ENCODE results near the gene TACC2.
A peak's percentile ranks its signal among the peaks of the same experiment; 100 is the strongest.

Gene TACC2

DNA sequence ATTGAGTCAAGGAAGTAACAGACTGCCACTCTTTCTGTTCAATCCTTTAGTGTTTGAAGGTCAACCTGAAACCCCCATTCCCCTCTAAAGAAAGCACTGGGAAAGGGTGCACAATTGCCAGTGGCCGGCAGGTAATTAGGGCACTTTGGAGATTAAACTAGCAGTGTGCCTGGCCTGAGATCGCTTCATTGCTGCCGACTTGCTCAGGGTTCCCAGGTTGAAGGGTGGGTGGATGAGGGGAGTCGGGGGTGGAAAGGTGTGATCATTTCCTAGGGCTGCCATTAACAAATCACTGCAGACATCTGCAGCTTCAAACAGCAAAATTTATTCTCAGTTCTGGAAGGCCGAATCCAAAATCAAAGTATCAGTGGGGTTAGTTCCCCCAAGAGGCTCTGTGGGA lies 265.9 kb downstream of the TACC2 start:
- no peak for DNase-seq

DNA sequence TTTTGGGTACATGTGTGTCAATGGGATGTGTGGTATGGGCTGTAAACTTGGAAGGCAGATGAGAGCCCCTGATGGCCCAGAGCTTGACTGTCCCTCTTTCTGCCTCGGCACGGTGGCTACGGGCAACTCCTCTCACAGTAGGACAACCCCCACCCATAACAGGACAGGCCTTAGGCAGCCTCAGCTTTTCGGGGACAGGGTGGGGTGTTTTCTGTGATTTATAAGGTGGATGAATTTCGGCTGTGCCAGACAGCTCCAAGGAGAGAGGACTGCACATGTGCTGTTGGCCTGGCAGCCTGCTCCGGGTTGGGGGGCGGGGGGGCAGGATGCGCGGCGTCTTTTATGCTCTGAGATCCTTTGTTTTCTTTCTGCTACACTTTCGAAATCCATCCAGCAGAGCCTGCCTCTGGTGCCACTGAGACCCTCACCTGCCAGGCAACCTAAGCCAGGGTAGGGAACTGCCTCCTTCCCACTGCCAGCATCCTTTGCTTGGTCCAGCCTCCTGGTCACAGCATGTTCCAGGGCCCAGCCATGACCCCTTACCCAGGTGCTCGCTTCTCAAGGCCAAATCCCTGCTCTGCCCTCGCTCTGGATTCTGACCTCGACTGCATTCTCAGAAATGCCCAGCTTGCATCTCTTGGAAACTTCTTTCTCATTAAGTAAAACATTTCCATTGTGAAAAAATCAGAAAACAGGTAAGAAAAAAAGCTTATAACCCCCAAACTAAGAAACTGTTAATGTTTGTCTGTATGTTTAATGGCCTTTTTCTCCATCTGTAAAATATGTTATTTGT lies 266.7 kb downstream of the TACC2 start:
- no peak for DNase-seq

DNA sequence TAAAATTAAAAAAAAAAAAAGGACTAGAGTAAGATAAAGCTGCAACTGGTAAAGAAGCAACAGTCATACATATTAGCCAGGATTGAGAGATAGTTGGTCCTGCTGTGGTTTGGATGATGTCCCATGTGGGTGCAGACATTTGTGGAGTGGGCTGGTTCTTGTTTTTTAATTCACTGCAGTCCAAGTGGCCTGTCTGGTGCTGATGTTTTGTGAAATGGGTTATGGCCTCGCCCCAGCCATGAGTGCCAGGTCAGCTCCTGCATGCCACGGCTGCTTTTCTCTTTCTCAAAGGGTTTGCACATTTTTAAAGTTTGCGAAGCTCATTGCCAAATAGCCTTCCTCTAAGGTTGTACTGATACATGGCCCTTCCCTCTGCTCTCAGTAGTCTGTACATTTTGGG lies 268.1 kb downstream of the TACC2 start:
- no peak for DNase-seq

DNA sequence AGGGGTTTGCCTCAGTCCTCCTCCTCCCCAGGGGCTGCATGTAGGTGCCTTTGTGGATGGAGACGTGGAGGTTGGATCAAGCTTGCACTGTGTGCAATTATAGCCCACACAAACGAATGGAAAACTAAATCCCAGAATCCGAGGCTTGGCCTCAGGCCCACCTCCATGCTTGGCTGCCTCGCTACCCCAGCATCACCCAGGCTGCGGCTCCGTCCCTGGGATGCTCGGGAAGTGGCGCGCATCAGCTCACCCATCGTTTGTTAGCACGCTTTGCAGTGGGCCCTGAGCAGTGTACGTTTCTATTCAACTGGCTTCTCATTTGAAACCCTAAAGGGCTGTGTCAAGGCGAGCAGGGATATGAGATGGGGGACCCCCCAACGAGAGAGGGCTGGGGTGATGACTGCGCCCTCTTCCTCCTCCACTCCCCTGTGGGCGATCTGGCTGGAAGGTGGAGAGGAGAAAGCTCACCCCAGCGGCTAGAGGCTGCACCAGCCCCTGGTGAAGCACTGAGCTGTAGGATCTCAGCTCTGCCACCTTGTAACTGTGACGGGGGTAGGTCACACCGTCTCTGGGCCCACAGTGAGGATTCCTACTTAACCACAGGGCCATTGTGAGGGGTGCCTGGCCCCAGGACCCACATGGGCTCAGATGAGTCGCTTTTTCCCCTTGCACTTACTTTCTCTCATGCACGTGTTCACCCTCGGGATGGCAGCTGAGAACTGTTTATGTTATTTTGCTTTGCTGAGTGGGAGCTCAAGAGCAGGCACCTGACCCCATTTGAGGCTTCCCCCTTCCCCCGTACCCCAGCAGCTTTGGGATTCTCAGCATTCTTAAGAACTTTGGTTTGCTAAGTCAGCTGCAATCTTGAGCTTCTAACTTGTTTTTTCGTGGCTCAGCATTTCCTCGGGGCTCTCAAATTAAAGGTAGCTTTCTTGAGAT lies 269.4 kb downstream of the TACC2 start:
- DNase-seq: peak; percentile 17

DNA sequence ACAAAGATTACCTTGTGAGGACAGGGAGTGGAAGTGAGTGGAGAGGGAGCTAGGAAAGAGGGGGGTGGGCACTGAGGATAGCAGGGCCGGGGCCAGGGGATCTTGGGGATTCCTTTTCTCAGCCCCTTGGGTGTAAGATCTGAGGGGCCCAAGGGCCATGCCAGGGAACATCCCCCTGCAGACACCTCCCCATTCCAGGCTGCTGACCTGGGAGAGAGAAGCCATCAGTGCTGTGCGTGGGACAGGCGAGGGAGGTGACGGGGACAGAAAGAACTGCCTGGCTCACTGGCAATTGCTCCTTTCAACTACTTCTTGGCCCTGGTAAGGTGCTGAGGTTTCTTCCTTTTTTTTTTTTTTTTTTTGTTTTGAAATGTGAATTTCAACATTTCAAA lies 270.1 kb downstream of the TACC2 start:
- no peak for DNase-seq

DNA sequence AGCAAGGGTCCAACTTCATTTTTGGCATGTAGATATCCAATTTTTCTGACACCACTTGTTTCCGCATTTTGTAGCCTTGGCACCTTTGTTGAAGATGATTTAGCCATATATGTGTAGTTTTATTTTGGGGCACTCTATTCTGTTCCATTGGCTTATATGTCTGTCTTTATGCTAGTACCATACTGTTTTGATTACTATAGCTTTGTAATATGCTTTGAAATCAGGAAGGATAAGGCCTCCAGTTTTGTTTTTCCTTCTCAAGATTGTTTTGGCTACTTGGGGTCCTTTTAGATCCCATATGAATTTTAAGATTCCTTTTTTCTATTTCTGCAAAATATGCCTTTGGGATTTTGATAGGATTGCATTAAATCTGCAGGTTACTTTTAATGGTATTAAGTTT lies 272.6 kb downstream of the TACC2 start:
- no peak for DNase-seq

DNA sequence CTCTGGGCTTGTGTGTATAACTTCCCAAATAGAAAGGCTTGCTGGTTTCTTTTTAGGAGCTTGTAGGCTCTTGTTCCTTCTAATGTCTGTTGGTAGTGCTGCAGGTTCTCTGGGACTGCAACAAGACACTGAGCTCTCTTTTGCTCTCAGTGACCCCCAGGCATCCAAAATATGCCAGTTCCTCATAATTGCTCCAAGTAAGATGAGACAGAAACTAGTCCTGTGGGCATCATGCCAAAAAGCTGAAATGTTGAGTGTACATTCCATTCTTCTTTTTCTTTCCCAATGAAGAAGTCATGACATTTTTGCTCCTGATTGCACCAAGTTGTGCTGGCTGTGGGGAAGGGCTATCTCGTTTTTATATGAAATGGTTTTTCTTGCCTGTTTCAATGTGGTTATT lies 275.0 kb downstream of the TACC2 start:
- DNase-seq: peak; percentile 82

DNA sequence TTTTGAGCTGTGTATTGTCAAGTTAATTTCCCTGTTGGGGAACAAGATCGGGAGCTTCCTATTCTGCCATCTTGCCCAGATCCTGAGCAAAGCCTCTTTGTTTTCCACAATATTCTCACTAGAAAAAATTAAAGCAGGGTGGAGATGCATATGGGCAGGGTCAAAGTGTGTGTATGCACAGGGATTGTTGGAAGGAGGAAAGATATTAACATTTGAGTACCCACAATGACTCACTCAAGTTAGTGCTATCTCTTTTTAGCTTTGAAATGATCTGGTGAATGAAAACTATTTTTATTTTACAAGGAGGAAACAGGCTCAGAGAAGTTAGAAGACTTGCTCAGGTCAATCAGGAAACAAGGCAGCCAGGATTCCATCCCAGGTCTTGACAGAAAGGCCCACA lies 275.5 kb downstream of the TACC2 start:
- peak; percentile 25 for DNase-seq

DNA sequence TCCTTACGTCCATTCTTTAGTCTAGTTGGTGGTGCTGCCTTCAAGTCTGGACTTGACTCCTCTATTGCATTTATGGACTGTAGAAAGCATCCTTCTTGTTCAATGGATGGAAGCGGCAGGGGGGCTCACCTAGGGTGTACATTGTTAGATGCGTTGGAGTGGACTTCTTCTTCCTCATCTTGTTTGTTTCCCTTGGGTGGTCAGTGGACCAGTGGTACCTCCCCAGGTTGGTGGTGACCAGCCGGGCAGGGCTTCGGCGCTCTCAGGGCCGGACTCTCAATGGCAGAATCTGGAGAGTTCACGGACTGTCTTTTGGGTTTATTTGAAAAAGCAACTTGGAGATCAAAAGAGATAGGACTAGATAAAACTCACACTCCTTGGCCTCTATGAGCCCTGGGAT lies 276.0 kb downstream of the TACC2 start:
- no peak for DNase-seq

DNA sequence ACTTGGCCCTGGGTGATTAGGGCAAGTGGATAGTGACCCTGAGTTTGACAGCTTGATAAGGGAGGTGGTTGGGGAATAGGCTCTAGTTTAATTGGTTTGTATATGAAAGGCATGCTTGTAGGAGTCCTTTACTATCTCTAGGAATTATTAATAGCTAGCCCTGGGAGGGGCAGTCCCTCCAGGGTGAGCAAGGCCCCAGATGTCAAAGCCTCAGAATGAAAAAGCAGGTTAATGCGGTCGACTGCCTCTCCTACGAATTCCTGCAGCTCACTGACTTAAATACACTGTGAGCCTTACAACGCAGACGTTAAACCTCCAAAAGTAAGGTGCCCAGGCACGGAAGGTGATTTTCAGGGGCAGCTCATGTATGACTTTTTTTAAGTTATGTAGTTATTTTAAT lies 276.9 kb downstream of the TACC2 start:
- DNase-seq: no peak

DNA sequence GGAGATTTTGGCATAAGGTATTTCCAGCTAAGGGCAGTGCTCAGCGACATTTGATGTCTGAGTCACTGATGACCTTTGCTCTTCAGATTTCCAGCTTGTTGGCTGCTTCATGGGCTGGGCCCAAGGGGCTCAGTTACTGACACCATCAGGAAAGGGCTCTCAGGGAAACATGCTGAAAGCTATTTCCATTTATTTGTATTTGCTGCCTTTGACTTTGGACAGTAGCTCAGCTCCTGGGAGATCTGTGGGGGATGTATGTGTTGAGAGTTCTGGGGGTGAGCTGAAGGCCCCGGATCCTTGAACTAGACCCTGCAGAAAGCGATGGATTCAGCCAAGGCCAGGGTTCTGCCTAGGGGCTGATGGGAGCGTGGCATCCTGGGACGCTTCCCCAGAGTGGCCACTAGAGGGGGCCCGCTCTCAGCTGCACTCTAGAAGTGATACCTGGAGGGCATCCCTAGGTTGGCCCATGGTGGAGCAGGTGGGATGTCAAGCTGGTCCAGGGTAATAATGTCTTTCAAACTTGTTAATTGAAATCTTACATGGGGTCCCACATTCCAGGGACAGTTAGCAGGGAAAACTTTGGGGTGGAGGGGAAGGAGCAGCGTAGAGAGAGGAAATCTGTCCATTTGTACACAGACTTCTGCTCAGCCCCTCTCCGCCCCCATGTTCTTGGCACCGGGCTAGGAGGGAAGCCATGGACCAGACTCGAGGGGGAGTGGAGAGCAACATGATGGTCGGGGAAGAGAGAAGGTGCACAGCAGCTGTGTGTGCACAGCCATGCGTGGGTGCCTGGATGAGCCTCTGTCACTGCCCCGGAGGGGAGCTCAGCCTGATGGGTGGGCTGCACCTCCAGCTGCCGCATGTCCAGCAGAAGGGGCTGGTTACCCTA lies 279.1 kb downstream of the TACC2 start:
- DNase-seq: peak; percentile 41

DNA sequence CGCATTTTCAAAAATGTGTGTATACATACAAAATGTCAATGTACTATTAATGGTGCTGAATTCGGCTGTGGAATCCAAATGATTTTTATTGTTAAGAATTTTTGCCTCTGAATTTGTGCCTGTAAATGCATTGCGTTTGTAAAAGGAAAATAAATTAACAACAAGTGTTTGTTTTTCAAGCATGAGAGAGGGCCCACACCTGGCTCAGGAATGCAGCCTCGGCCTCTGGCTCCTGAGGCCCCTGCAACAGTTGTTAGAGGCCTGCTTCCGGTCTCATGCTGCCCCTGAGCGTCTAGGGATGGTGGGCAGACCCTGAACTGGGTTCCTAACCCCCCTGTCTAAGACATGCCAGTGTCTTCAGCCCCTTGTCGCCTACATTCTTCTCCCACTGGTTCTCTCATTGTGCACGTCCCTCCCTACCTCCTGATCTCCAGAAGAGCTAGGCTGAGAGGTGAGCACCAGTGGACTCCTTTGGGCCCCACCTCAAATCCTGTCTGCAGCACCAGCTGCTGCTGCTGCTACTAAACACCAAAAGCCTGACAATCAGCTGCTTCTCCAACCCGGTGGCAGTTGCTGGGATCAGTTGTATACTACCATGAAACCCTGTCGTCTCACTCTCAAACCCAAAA lies 280.2 kb downstream of the TACC2 start:
- DNase-seq: no peak

DNA sequence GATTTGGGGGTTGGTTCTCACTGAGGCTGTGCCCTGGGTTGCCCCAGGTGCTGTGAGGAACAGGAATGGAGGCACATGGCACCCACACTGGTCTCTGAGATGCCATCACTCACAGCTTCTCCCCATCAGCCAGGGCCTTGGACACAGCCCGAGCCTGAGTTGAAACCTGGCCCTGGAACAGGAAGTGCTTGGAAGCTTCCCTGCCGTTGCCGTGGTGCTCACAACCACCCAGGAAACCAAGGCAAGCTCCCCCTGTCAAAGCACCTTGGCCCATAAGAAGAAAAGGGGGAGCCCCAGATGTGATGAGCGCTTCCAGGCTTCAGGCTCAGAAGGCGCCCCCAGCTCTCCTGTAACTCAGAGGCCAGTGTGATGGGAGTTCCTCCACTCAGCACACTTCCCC lies 282.1 kb downstream of the TACC2 start, which contains the start of gene BTBD16:
Gene BTBD16 (plus strand): TSS at position 221 of the 400 bp plus-strand sequence. CDS start 3,786 bp downstream, outside the sequence.
- DNase-seq: no peak

DNA sequence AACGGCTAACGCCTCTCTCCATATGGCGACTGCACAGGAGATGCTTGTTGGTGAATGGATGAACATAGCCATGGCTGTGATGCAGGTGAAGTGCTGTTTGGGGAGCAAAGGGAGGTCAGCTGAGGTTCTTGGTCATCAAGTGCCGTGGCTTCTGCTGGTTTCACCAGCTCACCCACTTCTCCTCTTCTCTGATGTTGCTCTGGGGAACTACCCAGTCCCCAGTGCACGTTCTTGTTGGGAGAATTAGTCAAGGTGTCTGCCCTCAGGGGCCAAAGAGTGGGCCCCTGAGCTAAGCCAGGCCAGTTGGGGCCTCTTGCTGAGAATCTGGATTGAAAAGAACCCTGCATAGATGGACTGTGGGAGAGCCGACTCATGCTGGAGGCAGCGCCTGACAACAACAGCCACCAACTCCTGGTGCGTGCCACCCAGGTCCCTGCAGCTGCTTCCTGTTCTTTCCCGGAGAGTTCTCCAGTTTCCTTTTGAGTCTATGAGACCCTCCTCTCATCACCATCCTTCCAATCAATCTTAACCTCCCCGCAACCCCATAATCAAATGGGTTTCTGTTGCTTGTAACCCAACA lies 285.1 kb downstream of the TACC2 start:
- DNase-seq: no peak

DNA sequence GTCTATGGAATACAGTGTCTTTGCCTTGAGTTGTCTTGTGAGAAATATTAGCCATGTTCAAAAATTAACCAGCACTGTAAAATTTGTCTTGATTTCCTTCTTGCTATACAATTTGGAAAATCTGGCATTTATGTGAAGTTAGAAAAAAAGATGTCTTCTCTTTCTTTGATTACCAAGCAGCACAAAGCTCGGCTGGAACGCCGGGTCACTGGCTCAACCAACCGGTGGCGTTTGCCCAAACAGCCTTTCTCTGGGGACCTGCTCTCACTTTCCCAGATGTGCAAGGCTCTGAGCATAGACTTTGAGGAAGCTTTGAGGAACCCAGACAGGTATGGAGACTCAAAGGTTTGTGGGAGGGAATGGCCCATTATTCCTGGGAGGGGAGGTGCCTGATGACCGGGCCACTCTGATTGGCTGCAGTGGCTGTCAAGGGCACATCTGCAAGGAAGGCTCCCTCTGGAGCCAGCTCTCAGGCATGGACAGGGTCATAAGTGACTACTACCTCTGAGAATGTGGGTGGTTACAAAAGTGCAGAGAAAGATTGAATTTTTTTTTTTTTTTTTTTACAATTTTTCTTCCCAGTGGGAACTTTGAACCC lies 287.7 kb downstream of the TACC2 start:
- peak; percentile 69 for DNase-seq

DNA sequence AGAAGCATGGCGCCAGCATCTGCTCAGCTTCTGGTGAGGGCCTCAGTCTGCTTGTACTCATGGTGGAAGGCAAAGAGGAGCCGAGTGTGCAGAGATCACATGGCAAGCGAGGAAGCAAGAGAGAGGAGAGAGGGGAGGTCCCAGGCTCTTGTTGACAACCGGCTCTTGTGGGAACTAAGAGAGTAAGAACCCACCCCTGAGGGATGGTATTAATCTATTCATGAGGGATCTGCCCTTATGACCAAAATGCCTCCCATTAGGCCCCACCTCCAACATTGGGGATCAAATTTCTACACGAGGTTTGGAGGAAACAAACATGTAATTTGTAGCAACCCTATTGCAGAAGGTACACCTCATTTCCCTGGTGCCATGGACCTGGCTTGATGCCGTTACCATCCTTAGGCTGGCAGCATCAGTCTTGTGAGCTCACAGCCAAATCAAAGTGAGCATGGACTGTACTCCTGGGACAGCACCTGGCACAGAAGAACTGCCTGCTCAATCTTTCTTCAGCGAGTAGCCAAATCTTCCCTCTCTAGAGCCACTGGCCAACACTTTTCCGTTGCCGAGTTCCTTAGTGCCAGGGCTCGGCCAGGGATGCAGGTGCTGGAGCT lies 288.7 kb downstream of the TACC2 start:
- DNase-seq: no peak

DNA sequence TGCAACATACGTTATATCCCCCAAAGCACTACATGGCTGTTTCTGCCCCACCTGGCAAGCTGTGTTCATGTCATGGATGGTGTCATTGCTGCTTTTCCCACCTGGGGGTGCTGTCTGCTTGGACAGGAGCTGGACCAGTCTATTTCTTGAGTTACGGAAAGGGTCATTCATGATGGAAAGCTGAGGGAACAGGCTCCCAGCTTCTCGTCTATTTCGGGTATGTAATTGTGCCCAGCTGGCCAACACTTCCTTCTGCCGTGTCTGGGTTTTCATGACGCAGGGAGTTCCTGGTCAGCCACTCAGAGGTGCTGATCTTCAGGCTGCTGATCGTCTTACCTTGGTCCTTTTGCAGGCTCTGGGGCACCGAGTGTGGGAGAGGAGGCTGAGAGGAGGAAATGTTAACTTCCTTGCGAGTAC lies 290.8 kb downstream of the TACC2 start:
- peak; percentile 48 for DNase-seq

DNA sequence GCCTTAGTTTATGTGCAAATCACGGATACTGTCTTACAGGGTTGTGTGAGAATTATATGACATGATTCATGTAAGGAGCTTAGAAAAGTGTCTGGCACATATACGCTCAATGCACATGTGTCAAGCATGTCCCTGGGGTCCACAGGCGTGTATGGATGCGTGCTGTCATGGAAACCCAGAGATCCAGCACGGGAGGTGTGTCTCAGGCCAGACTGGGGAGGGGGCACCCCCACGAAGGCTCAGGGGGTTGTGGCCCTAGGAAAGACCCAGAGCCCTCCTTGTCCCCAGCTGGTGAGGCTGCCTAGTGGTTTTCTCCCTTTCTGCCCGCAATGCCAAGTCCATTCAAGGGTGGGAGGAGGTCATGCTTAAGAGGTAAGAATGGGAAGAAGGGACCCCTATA lies 291.2 kb downstream of the TACC2 start:
- DNase-seq: no peak

DNA sequence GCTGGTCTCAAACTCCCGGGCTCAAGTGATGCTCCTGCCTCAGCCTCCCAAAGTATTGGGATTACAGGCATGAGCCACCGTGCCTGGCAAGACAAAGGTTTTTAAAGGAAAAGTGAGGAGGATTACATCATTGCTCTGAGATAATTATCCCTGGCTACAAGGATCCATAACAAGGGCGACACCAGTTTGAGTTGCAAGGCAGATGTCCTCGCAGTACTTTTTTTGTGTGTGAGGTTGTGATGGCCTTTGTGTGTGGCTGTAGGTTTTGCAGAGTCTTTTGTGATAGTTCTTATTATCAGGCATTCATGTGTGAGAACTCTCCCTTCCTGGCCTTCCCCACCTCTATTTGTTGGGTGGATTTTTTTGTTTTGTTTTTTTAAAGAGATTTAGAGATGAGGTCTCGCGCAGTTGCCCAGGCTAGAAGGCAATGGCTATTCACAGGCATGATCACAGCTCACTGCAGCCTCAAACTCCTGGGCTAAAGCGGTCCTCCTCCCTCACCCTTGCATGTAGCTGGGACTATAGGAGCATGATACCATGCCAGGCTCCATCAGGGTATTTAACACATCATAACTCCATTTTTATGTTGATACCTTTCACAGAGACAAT lies 292.2 kb downstream of the TACC2 start:
- DNase-seq: no peak

DNA sequence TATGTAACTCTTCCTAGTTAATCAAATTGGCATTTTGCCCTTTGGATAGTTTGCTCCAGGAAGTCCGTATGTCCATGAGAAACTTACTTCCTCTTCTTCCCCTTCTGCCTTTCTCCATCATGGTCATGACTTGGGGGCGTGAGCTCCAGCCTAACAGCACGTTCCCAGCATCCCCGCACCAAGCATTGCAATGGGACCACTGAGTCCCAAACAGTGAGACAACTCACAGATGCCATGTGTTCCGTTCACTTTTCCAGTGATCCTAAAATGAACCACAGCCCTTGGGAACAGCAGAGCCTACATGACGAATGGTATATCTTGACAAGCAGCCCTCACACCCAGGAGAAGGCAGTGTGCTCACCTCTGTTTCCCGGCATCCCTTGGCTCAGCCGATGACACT lies 292.8 kb downstream of the TACC2 start:
- no peak for DNase-seq

DNA sequence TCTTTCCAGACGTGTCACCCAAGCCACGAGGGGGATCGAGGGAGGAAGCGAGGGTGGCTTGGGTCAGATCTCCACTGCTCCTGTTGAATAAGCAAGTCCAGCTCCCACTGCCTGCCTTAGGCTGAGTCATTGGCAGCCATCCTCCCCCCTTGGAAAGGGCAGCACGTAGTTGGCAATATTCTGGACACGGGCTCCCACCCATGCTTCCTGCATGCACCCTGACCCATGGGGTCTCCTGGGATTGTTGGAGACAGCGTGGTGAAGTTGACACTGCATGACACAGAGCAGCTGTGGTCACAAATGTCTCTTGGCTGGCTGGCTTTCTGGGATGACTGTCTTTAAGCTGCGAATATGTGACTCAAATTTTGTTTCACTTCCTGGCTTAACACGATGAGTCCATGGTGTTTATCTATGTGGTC lies 293.3 kb downstream of the TACC2 start:
- DNase-seq: peak; percentile 37

Data from HCEC 1CT (cell line).